ENCODE data around the gene SIRPG.

Gene SIRPG

DNA sequence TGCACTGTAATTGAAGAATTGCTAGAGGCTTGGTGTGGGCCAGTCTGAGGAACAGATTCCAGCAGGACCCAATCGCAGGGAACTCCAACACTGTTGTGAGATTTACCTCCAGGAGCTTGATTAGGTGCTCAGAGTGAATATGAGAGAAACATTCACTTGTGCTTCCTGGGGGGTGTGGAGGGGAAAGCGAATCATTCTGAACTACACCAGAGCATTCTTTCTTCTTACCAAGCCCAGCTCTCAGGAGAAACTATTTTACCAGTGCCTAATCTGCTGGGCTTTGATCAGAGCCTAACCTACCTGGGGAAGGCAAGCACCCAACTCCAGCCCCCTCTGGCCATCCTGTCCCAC lies 30.4 kb downstream of the SIRPG start:
- TF ChIP-seq, protein P1, sequence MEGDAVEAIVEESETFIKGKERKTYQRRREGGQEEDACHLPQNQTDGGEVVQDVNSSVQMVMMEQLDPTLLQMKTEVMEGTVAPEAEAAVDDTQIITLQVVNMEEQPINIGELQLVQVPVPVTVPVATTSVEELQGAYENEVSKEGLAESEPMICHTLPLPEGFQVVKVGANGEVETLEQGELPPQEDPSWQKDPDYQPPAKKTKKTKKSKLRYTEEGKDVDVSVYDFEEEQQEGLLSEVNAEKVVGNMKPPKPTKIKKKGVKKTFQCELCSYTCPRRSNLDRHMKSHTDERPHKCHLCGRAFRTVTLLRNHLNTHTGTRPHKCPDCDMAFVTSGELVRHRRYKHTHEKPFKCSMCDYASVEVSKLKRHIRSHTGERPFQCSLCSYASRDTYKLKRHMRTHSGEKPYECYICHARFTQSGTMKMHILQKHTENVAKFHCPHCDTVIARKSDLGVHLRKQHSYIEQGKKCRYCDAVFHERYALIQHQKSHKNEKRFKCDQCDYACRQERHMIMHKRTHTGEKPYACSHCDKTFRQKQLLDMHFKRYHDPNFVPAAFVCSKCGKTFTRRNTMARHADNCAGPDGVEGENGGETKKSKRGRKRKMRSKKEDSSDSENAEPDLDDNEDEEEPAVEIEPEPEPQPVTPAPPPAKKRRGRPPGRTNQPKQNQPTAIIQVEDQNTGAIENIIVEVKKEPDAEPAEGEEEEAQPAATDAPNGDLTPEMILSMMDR (IDR thresholded peaks at IDR 0.05; ENCODE audit: insufficient read depth, missing control alignments) = no peak
- FAIRE-seq (no peak), DNase-seq (ENCODE audit: insufficient read length, low spot score) (no peak)

DNA sequence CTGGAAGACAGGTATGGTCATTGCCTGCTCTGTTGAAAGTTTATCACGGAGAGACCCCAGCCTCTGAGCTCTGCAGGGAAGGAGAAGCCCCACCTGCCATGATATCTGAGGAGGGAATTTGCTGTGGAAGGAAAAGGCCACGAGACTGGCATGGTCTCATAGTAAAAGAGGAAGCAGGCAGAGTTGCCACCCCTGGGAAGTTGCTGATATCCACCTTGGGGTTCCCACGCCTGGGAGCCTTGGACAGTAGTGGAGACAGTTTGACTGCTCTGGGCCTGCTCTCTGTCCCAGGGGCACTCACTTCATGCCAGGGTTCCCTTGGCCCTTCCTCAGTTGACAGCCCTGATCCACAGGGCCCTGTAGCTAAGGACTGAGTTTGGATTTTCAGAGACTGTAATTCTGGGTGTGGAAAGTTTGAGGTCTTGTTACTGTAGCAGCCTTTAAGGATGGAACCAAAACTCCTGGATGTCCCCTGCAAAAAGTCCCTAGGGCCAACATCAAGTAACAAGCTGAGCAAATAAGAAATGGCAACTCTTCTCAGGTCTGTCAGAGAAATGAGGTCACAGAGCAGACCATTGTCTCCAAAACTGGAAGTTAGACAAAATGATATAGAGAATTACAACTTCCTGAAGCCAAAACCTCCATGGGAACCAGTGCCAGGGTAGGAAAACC lies 30.9 kb downstream of the SIRPG start:
- DNase-seq (ENCODE audit: insufficient read length, low spot score) (no peak), FAIRE-seq (no peak)
- TF ChIP-seq, protein P1 (IDR thresholded peaks at IDR 0.05; ENCODE audit: insufficient read depth, missing control alignments) = no peak

DNA sequence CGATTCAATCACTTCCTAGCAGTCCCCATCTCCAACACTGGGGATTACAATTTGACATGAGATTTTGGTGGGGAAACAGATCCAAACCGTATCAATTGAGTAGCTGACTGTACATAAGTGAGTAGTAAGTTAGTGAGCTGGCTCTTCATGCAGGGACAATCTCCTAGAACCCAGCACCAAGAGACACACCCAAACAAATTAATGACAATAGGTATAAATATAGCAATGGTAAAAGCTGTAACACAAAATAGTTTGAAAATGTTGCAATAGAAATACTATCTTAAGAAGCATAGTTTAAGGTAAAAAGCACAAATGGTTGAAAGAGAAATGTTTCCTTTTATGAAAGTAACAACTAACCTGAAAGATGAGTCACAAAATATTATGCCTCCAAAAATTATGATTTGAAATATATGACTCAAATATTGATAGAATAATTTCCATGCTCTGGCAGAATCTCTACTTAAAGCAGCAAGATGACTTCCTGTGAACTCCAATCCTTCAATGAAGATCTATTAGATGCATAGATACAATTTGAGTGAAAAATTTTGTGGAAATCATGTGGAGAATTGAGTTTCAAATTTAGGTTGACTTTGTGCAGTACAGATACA lies 32.4 kb downstream of the SIRPG start:
- FAIRE-seq = no peak
- TF ChIP-seq, protein P1 (IDR thresholded peaks at IDR 0.05; ENCODE audit: insufficient read depth, missing control alignments) = no peak
- DNase-seq (ENCODE audit: insufficient read length, low spot score) = no peak

DNA sequence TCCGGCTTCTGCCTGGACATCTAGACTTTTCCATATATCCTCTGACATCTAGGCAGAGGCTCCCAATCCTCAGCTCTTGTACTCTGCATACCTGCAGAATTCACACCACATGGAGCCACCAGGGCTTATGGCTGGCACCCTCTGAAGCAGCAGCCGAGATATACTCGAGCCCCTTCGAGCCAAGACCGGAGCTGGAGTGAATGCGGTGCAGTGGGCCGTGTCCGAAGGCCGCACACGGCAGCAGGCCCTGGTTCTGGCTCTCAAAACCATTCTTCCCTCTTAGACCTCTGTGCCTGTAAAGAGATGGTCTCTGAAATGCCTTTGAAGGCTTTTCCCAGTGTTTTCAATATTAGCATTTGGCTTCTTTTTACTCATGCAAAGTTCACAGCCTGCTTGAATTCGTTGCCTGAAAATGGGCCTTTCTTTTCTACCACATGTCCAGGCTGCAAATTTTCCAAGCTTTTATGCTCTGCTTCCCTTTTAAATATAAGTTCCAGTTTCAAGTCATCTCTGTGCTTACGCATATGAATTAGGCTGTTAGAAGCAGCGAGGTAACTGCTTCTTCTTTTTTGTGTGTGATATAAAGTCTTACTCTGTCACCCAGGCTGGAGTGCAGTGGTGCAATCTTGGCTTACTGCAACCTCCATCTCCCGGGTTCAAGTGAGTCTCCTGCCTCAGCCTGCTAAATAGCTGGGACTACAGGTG lies 33.9 kb downstream of the SIRPG start:
- DNase-seq (ENCODE audit: insufficient read length, low spot score) = no peak
- TF ChIP-seq, protein P1 (IDR thresholded peaks at IDR 0.05; ENCODE audit: insufficient read depth, missing control alignments) = no peak
- no peak for FAIRE-seq

DNA sequence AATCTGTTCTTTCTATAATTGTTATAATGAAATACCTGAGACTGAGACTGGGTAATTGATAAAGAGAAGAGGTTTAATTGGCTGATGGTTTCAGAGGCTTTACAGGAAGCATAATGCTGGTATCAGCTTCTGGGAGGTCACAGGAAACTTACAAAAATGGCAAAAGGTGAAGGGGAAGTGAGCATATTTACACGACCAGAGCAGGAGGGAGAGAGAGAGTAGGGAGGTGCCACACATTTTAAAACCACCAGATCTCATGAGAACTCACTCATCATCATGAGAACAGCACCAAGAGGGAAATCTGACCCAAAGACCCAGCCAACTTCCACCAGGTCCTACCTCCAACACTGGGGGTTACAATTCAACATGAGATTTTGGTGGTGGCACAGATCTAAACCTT lies 35.1 kb downstream of the SIRPG start:
- TF ChIP-seq, protein P1 (IDR thresholded peaks at IDR 0.05; ENCODE audit: insufficient read depth, missing control alignments) = no peak
- DNase-seq (ENCODE audit: insufficient read length, low spot score) = no peak
- FAIRE-seq = no peak

DNA sequence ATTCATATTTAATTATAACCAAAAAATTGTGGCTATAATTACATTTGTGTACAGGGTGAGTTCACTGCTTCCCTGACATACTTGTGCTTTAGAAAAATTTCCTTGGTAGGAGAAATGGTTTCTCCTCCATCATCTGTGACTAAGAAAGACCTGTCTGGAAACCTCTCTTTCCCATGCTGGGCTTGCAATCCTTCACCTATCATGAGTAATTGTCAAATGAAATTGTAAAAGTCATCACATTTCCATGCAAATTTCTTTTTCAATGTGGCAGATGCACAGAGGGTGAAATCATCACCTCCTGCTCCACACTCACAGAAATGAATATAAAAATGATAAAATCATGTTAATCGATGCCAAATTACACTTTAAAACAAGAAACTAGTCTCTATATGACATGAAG lies 36.3 kb downstream of the SIRPG start:
- TF ChIP-seq, protein P1 (IDR thresholded peaks at IDR 0.05; ENCODE audit: insufficient read depth, missing control alignments) = no peak
- no peak for DNase-seq (ENCODE audit: insufficient read length, low spot score)
- no peak for FAIRE-seq
